SU-DHL-6 (cell line): ENCODE measurements around the gene MAPK14.

Experiments
- EZH2phosphoT487 ChIP-seq: fragments of 200-600 bp; sonication (generic), shearing (Covaris generic); conservative IDR thresholded peaks from 2 replicates; pipeline ENCODE4 v1.6.1; 2018; ENCODE audit warnings: mild to moderate bottlenecking, antibody characterized with exemption, low read length, moderate library complexity, mixed read lengths
- TF ChIP-seq, protein P1 (sequence below): fragments of 200-600 bp; sonication (generic); IDR thresholded peaks from one replicate; pipeline ENCODE4 v1.5.1; 2017; ENCODE audit warnings: antibody characterized with exemption, mild to moderate bottlenecking, low read length, moderate library complexity; ENCODE audit not compliant: insufficient read depth, poor library complexity, severe bottlenecking

- TF ChIP-seq, protein P1, sequence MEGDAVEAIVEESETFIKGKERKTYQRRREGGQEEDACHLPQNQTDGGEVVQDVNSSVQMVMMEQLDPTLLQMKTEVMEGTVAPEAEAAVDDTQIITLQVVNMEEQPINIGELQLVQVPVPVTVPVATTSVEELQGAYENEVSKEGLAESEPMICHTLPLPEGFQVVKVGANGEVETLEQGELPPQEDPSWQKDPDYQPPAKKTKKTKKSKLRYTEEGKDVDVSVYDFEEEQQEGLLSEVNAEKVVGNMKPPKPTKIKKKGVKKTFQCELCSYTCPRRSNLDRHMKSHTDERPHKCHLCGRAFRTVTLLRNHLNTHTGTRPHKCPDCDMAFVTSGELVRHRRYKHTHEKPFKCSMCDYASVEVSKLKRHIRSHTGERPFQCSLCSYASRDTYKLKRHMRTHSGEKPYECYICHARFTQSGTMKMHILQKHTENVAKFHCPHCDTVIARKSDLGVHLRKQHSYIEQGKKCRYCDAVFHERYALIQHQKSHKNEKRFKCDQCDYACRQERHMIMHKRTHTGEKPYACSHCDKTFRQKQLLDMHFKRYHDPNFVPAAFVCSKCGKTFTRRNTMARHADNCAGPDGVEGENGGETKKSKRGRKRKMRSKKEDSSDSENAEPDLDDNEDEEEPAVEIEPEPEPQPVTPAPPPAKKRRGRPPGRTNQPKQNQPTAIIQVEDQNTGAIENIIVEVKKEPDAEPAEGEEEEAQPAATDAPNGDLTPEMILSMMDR, result no peak
- no peak for TF ChIP-seq EZH2phosphoT487
Measured at GRCh38 chr6:36127462-36128016, 99.9 kb downstream of the MAPK14 start.
